ENCODE results near the gene TSPOAP1. TPM values are rescaled to one million over a fixed set of nuclear protein-coding genes. Genes with fewer than 3 reads are reported as not detected.

The TSPOAP1 gene
- total and polyA plus RNA-seq, 2 of the 13 experiments (the other 11 are each of a cell fraction or from before 2014, with no cell fraction given) = not detected

DNA sequence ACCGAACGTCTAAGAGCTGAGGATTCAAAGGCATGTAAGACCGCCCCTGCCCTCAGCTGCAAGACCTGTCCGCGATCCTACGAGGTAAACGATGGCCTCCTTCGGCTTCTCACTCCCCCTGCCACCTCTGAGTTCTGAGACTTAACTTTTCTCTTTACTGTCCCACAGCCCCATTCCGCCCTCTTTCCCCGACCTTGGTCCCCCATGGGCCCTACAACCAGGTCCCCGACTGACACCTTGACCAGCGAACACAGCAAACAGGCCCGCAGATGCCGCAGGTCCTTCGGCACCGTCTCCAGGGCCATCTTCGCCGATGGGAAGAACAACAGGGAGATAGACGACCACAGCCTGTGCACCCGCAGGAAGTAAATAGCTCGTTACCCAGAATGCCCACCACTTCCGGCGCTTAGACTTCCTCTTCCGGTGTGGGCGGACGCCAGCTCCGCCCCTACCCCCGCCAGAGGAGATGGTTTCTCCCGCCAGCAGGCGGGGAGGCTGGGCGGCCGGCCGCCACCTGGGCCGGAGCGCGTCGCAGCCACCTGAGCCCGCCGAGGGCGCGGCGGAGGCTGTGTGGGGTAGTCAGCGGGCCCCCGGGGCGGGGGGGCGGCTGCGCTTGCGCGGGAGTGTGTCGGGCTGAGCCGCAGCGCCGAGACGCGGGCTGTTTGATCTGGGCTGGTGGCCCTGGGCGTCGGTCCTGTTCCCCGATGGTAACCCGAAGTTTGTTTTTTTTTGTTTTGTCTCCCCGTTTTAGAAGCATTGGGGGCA lies 23.4 kb upstream of the TSPOAP1 start, which contains the start of gene SUPT4H1 (continued):
- TF ChIP-seq, protein P1, sequence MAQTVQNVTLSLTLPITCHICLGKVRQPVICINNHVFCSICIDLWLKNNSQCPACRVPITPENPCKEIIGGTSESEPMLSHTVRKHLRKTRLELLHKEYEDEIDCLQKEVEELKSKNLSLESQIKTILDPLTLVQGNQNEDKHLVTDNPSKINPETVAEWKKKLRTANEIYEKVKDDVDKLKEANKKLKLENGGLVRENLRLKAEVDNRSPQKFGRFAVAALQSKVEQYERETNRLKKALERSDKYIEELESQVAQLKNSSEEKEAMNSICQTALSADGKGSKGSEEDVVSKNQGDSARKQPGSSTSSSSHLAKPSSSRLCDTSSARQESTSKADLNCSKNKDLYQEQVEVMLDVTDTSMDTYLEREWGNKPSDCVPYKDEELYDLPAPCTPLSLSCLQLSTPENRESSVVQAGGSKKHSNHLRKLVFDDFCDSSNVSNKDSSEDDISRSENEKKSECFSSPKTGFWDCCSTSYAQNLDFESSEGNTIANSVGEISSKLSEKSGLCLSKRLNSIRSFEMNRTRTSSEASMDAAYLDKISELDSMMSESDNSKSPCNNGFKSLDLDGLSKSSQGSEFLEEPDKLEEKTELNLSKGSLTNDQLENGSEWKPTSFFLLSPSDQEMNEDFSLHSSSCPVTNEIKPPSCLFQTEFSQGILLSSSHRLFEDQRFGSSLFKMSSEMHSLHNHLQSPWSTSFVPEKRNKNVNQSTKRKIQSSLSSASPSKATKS (CRISPR knock-in tag; IDR thresholded peaks at IDR 0.05) = no peak
- TF ChIP-seq PREB (CRISPR knock-in tag; IDR thresholded peaks at IDR 0.05) = no peak
- peak; percentile 96; the same call in 1 of the 2 replicates for TF ChIP-seq ZNF619 (CRISPR knock-in tag; IDR thresholded peaks at IDR 0.05)
- peak; percentile 85; the same call in 1 of the 2 replicates for TF ChIP-seq GFI1 (CRISPR knock-in tag; IDR thresholded peaks at IDR 0.05; ENCODE audit: borderline replicate concordance)
- peak; percentile 80; the same call in 1 of the 2 replicates for TF ChIP-seq ZHX2 (IDR thresholded peaks at IDR 0.05; ENCODE audit: low read depth)
- peak; percentile 92; the same call in 1 of the 2 replicates for TF ChIP-seq ZHX2 (CRISPR knock-in tag; IDR thresholded peaks at IDR 0.05; ENCODE audit: borderline replicate concordance)
- TF ChIP-seq ZFP1 (CRISPR knock-in tag; IDR thresholded peaks at IDR 0.05) = peak; percentile 72; the same call in 1 of the 2 replicates
- 0 out of 2 replicates have a peak, but pooled peaks have one; percentile 58 for TF ChIP-seq NR1H2 (CRISPR knock-in tag; IDR thresholded peaks at IDR 0.05; ENCODE audit: borderline replicate concordance, low read depth)
- TF ChIP-seq, protein P2, sequence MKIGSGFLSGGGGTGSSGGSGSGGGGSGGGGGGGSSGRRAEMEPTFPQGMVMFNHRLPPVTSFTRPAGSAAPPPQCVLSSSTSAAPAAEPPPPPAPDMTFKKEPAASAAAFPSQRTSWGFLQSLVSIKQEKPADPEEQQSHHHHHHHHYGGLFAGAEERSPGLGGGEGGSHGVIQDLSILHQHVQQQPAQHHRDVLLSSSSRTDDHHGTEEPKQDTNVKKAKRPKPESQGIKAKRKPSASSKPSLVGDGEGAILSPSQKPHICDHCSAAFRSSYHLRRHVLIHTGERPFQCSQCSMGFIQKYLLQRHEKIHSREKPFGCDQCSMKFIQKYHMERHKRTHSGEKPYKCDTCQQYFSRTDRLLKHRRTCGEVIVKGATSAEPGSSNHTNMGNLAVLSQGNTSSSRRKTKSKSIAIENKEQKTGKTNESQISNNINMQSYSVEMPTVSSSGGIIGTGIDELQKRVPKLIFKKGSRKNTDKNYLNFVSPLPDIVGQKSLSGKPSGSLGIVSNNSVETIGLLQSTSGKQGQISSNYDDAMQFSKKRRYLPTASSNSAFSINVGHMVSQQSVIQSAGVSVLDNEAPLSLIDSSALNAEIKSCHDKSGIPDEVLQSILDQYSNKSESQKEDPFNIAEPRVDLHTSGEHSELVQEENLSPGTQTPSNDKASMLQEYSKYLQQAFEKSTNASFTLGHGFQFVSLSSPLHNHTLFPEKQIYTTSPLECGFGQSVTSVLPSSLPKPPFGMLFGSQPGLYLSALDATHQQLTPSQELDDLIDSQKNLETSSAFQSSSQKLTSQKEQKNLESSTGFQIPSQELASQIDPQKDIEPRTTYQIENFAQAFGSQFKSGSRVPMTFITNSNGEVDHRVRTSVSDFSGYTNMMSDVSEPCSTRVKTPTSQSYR (CRISPR knock-in tag; IDR thresholded peaks at IDR 0.05; ENCODE audit: borderline replicate concordance) = no peak
- TF ChIP-seq ZNF670 (CRISPR knock-in tag; IDR thresholded peaks at IDR 0.05; ENCODE audit: borderline replicate concordance) = no peak
- TF ChIP-seq ZNF441 (CRISPR knock-in tag; IDR thresholded peaks at IDR 0.05; ENCODE audit: borderline replicate concordance) = peak; percentile 94
- TF ChIP-seq ZNF180 (CRISPR knock-in tag; IDR thresholded peaks at IDR 0.05; ENCODE audit: borderline replicate concordance, low read depth) = no peak
- peak; percentile 77 for TF ChIP-seq CREM (IDR thresholded peaks at IDR 0.05)
- no peak for TF ChIP-seq CREM (CRISPR knock-in tag; IDR thresholded peaks at IDR 0.05)
- no peak for TF ChIP-seq ZNF737 (CRISPR knock-in tag; IDR thresholded peaks at IDR 0.05; ENCODE audit: borderline replicate concordance)
- TF ChIP-seq ZNF792 (CRISPR knock-in tag; IDR thresholded peaks at IDR 0.05) = peak; percentile 86; the same call in 1 of the 2 replicates

Data from HepG2 (cell line).